GM10266 (cell line): ENCODE results near the gene COL12A1.

Experiments used
- DNase-seq: peaks from one replicate; pipeline ENCODE4 v3.0.0; 2012; ENCODE audit errors: extremely low spot score
- CTCF ChIP-seq: IDR thresholded peaks from 2 replicates; pipeline ENCODE4 v1.5.1; 2012; ENCODE audit warnings: mild to moderate bottlenecking, low read depth; ENCODE audit not compliant: control insufficient read depth, insufficient read depth; ENCODE audit errors: missing control alignments

Gene COL12A1

GRCh38 chr6:75091467-75092190 lies 114.2 kb downstream of the COL12A1 start:
- no peak for DNase-seq
- TF ChIP-seq CTCF = no peak

GRCh38 chr6:75090576-75090975 lies 115.3 kb downstream of the COL12A1 start:
- DNase-seq = no peak
- TF ChIP-seq CTCF = no peak

- no peak for TF ChIP-seq CTCF
- DNase-seq = no peak
Observed at GRCh38 chr6:75089921-75090320, 115.9 kb downstream of the COL12A1 start.

GRCh38 chr6:75089151-75089897 lies 116.5 kb downstream of the COL12A1 start:
- DNase-seq = no peak
- TF ChIP-seq CTCF = no peak

GRCh38 chr6:75085931-75086635 lies 119.8 kb downstream of the COL12A1 start:
- no peak for TF ChIP-seq CTCF
- no peak for DNase-seq

- no peak for TF ChIP-seq CTCF
- no peak for DNase-seq
Observed at GRCh38 chr6:75084872-75085381, 120.9 kb downstream of the COL12A1 start.
